SW480 (cell line): ENCODE results near the gene FA2H.
A peak's percentile ranks its signal among the peaks of the same experiment; 100 is the strongest.
"Not testable (repeated sequence)": the region's sequence is repeated elsewhere in the genome, so short reads cannot be mapped to it uniquely, and the experiment has no call there.

Source experiments
- DNase-seq: peaks from one replicate; pipeline ENCODE4 v3.0.0-alpha.2; 2016; ENCODE audit warnings: low spot score

FA2H gene, protein sequence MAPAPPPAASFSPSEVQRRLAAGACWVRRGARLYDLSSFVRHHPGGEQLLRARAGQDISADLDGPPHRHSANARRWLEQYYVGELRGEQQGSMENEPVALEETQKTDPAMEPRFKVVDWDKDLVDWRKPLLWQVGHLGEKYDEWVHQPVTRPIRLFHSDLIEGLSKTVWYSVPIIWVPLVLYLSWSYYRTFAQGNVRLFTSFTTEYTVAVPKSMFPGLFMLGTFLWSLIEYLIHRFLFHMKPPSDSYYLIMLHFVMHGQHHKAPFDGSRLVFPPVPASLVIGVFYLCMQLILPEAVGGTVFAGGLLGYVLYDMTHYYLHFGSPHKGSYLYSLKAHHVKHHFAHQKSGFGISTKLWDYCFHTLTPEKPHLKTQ

DNA sequence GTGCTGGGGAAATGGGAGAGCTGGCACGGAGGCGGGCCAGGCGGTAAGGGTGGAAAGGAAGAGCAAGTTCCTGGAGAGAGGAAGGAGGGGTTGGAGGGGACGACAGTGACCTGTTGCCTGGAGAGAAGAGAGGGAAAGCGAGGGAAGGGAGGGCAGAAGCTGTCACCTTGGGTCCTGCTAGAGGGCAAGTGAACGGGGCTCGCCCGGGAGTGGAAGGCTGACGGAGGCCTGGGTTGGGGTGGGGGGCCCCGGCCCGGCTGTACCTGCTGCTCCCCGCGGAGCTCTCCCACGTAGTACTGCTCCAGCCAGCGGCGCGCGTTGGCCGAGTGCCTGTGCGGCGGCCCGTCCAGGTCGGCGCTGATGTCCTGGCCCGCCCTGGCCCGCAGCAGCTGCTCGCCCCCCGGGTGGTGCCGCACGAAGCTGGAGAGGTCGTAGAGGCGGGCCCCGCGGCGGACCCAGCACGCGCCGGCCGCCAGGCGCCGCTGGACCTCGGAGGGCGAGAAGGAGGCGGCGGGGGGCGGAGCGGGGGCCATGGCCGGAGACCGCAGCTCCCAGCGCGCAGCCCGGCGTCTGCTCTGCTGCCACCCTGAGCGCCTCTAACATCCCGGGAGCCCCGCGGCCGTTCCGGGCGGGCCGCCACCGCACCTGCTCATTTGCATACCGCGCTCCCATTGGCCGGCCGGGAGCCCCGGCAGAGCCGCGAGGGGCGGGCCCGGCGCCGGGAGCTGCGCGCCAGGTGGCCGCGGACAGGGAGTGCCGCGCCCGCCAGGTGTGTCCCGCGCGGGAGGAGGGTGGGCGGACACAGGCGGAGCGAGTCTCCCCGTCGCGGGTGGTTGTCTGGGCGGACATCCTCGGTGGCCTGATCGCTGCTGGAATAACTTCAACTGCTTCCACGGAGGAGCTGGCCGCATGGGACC, at the start of gene FA2H:
Gene FA2H (minus strand): TSS at position 598 of the 917 bp plus-strand sequence. CDS start 65 bp downstream, at position 533.
- peak; percentile 89 for DNase-seq

DNA sequence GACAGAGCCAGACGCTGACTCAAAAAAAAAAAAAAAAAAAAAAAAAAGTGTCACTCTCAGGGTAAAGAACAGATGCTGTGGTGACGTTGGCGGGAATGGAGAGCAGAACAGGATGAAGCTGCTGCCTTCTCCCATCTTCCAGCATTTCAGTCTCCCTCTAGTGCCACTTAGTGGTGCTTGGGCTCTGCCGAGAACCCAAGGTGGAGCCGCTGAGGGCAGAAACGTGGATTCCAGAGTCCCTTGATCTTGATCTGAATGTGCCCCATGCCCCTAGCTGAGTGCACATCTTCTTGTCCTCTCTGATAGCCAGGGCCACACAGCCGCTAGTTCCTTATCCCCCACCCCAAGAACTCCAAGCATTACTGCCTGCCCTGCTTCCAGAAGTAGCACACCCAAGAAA, 43.2 kb upstream of the FA2H start:
- no peak for DNase-seq

DNA sequence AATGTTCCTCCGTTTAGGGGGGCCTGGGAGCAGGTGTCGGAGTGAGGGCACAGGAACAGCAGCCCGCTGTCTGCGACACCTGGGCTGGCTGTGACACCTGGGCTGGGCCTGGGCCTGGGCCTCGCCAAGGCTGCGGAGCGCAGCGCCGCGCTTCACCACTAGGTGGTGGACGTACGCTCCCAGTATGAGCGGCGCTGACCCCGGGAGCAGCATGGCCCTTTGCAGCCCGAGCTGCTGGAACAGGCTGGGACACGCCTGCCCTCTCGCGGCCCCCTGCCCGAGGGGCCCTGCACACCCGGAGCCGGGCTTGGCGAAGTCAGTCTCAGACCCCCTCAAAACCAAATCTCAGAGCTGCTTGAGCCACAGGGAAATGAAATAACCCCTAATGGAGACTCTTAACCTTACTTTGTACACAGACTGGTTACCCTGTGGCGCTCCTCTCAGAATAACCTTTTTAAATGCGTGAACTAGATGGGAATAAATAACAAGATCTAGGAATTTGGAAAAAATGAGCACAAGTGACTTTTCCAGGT, 38.6 kb upstream of the FA2H start:
- peak; percentile 74 for DNase-seq

DNA sequence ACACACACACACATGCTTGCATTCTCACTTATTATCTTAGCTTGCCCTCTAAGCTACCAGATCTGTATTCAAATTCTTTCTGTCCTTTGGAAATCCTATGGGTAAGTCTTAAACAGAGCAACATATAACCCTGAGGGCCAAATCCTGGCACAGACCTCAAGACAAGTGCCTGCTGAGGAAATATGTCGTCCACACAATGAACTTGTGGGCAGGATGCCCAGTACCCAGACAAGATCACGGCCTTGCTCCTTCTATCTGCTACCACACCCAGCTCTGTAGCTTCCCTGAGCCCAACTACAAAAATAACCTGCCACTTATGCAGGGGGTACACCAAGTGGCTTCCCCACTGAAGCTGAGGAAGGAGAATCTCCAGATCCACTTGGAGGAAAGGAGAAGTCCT, 37.3 kb upstream of the FA2H start:
- DNase-seq, result no peak

DNA sequence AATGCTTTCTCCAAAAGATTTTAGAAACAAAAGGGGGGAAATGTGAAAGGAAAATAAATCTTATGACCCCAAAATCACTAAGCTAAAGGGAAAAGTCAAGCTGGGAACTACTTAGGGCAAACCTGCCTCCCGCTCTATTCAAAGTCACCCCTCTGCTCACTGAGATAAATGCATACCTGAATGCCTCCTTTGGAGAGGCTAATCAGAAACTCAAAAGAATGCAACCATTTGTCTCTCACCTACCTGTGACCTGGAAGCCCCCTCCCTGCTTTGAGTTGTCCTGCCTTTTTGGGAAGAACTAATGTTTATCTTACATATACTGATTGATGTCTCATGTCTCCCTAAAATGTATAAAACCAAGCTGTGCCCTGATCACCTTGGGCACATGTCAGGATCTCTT, 36.6 kb upstream of the FA2H start:
- DNase-seq, result not testable (repeated sequence)

DNA sequence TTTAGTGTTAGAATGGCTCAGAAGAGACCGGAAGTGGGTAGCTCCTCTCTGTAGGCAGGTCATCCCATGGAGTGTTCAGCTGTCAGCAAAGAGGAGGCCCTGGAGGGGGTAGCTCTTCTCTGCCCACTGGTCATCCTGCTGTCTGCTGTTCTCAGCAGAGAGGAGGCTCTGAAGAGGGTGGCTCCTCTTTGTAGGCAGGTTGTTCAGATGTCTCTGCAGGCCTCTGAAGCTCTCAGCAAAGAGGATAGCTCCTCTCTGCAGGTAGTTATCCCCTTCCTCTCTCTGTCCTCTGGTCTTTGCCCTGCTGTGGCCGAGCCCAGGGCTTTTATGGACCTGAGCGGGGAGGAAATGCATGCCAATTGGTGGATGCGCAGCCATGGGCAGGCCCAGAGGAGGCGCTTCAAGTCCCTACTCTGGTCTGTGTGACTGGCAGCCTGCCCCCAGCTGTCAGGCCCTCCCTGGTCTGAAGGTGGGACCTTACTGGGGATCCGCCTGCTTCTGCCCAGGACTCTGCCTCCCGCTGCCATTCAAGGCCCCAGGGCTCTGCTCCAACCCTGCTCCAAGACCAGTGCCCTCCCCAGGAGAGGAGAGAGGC, 32.5 kb upstream of the FA2H start:
- no peak for DNase-seq

DNA sequence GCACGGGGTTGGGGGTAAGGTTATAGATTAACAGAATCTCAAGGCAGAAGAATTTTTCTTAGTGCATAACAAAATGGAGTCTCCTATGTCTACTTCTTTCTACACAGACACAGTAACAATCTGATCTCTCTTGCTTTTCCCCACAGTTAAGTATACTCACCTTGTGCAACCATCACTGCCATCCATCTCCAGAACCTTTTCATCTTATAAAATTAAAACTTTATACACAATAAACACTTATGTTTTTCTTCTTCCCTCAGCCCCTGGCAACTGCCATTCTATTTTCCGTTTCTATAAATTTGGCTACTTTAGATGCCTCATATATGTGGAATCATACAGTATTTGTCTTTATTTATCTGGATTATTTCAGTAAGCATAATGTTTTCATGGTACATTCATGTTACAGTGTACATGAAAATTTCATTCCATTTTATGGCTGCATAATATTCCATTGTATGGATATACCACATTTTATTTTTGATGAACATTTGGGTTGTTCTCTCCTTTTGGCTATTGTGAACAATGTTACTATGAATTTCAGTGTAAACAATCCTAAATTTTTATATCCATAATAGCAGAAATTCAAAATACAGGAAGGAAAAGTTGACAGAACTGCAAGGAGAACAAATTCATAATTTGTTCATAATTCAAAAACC, 25.7 kb upstream of the FA2H start:
- no peak for DNase-seq

DNA sequence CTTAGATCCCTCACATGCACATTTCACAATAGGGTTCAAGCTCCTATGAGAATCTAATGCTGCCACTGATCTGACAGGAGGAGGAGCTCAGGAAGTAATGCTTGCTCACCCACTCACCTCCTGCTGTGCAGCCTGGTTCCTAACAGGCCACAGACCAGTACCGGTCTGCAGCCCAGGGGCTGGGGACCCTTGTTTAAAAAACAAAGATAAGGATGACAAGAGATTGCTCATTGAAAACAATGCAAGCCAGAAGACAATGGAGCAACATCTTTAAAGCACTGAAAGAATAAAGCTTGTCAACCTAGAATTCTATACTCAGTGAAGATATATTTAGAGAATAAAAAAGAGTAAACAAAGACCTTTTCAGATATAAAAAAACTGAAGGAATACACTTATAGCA, 22.8 kb upstream of the FA2H start:
- DNase-seq, result no peak

DNA sequence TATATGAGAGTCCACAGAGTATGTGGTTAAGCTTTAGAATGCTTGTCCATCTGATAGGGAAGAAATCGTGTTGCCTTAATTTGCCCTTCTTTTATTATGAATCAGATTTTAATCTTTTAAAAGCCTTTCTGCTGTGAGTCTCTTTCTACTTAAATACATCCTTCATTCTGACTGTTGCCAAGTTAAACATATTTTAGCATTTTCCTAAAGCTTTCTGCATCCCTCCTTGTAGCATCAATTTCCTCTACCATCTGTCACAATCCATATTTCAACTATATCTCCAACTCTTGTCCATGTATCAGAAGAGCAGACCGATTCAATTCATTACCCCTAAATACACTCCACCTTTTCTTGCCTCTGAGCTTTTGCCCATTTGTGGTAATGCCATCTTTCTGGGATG, 20.5 kb upstream of the FA2H start:
- no peak for DNase-seq

DNA sequence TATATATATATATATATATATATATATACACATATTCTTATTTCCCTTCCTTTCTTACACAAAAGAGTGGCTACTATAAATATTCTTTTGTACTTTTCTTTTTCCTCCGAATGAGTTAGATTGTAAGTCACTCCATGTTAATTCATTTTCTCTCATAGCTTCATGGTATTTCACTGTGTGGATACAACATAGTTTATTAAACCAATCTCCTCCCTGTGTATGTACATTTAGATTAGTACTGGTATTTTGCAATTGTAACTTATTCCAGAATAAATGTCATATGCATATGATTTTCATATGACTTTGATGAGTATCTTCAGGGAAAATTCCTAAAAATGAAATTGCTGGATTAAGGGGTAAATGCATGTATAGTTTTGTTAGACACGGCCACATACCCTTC, 20.0 kb upstream of the FA2H start:
- no peak for DNase-seq

DNA sequence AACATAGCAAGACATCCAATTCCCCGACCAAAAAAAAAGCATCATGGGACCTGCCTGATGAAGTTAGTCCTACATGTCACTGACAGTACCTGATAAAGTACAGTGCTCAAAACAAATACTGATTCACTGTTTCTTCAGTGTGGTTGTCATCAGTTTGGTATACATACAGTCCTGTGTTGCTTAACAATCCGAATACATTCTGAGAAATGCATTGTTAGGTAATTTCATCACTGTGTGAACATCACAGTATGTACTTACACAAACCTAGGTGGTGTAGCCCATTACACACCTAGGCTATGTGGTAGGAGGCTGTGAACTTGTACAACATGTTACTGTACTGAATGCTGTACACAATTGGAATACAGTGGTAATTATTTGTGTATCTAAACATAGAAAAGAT, 19.0 kb upstream of the FA2H start:
- DNase-seq, result no peak

DNA sequence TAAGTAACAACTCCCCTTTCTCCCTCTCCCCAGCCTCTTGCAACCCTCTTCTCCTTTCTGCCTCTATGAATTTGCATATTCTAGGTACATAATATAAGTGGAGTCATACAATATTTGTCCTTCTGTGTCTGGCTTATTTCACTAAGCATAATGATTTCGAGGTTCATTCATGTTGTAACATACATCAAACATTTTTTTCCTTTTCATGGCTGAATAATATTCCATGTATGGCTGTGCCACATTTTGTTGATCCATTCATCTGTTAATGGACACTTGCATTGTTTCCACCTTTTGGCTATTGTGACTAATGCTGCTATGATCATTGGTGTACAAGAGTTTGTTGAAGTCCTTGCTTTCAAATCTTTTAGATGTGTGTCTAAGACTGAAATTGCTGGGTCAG, 17.6 kb upstream of the FA2H start:
- DNase-seq, result no peak

DNA sequence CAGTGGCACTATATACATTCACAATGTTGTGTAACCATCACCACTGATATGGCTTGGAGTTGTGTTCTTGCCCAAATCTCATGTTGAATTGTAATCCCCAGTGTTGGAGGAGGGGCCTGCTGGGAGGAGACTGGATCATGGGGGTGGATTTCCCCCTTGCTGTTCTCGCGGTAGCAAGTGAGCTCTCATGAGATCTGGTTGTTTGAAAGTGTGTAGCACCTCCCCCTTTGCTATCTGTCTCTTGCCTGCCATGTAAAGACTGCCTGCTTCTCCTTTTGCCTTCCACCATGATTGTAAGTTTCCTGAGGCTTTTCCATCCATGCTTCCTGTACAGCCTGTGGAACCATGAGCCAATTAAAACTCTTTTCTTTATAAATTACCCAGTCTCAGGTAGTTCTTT, 17.1 kb upstream of the FA2H start:
- DNase-seq, result not testable (repeated sequence)

DNA sequence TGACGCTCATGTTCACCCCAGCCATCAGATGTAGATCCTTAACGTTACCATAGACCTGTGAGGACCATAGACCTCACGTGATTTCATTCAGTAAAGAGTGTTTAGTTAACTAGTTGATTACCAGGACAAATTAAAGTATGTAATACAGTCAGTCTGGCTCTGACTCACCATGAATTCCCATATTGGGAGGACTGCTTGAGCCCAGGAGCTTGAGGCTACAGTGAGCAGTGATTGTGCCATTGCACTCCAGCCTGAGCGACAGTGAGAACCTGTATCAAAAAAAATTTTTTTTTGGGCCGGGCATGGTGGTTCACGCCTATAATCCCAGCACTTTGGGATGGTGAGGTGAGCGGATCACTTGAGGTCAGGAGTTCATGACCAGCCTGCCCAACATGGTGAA, 13.5 kb upstream of the FA2H start:
- no peak for DNase-seq

DNA sequence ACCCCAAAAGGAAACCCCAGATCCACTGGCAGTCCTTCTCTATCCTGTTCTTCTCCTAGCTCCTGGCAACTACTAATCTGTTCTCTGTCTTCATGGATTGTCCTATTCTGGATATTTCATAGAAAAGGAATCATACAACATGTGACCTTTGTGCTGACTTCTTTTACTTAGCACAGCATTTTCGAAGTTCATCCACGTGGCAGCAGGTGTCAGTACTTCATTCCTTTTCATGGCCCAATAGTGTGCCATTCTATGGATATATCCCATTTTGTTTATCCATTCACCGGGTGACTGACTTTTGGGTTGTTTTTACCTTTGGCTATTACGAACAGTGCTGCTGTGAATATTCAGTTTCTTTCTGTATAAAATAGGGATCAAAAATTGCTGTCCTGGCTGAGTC, 10.4 kb upstream of the FA2H start:
- DNase-seq, result no peak

DNA sequence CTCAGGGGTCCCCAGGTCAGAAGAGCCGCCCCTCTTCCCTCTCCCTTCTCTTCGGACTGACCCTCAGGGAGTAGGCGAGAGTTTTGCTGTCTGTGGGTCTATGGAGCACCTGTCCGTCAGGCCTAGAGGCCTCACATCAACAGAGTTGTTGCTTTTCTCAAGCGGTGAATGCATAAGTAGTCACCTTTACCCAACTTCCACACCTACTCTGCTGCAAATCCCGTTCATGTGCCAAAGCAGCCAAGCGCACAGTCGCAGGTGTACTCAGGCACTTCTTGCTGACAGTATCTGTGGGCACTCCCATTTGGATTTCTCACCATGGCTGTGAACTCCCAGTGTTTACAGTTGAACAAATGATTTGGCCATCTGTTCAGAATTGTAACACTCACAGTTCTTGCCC, 4.0 kb upstream of the FA2H start:
- DNase-seq, result no peak

DNA sequence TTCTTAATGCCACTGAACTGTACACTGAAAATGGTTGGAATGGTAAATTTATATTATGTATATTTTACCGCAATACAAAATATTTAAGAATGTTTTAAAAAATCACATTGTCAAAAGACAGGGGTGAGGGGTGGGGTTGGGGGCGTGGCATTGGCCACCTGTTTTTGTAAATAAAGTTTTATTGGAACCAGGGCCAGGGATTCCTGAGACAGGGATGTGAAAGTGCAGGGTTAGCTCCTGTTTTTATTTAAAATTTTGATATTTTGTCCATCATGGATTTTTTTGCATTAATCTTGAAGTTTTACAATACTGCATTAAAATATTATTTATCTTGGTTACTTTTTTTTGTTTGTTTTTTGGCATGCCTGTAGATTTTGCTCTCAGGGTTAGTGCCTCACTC, 2.3 kb upstream of the FA2H start:
- no peak for DNase-seq

DNA sequence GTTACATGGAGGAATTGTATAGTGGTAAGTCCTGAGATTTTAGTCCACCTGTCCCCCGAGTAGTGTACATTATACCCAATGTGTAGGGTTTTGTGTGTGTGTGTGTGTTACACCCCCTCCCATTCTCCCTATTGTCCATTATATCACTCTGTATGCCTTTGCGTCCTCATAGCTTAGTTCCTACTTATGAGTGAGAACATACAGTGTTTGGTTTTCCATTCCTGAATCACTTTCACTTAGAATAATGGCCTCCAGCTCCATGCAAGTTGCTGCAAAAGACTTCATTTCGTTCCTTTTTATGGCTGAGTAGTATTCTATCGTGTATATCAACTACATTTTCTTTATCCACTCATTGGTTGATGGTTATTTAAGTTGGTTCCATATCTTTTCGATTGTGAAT, 635 bp upstream of the FA2H start:
- peak; percentile 14 for DNase-seq

DNA sequence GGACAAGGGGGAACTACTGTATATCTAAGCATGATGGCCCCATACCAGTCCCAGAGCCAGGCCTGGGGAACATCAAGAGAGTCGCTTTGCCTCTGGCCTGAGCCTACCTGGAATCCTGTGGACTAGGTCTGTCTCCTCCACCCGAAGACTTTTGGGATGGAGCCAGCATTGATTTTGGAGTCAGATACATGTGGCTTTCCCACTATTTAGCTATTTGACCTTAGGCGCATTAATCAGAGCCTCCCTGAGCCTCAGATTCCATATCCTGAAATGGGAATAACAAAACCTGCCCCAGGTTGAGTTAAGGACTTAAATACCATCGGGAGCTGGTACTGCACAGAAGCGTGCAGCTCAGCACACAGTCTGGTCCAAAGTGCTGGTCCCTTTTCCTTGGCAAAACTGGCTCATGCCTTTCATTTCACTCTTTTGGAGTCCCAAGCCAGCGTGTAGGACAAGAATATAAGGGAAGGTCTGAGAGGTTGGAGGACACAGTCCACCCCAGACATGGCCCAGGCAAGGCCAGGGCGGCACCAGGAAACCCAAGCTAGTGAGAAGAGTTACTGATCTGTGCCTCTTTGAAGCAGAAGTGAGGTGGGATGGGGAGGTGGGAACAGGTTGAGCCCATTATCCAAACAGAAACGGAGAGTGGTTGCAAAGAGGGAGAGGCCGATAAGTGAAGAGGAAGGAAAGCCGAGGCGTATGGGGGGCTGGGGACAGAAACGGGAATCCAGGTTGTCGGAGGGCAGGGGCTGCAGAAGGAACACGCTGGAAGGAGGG, 986 bp downstream of the FA2H start:
- no peak for DNase-seq

DNA sequence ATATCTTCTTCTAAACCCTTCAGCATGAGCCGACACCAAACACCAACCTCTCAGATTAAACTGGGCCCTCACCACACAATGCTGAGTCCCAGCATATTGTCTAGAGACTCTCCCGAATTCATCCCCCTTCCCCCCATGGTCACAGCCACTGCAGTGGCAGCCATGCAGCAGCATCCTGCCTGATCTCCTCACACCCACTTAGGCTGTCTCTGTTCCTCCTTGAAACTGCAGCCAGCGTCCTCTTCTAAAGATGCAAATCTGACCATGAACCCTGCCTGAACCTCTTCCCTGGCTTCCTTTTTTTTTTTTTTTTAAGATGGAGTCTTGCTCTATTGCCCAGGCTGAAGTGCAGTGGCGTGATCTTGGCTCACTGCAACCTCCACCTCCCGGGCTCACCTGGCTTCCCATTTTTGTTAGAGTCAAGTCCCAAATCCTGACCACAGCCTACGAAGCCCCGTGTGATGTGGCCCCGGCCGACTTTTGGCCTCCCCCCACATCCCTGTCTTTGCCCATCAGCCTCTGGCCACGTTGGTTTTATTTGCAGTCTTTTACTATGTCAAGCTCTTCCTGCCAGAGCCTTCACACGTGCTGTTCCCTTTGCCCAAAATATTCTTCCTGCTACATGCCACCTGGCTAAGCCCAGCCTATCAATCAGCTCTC, 2.8 kb downstream of the FA2H start:
- DNase-seq, result no peak
